ENCODE results near the gene PAN3. TPM values are rescaled to one million over a fixed set of nuclear protein-coding genes. Genes with fewer than 3 reads are reported as not detected.

PAN3 gene
- total RNA-seq, 1 donor from 2014 or later = 21.4 TPM

DNA sequence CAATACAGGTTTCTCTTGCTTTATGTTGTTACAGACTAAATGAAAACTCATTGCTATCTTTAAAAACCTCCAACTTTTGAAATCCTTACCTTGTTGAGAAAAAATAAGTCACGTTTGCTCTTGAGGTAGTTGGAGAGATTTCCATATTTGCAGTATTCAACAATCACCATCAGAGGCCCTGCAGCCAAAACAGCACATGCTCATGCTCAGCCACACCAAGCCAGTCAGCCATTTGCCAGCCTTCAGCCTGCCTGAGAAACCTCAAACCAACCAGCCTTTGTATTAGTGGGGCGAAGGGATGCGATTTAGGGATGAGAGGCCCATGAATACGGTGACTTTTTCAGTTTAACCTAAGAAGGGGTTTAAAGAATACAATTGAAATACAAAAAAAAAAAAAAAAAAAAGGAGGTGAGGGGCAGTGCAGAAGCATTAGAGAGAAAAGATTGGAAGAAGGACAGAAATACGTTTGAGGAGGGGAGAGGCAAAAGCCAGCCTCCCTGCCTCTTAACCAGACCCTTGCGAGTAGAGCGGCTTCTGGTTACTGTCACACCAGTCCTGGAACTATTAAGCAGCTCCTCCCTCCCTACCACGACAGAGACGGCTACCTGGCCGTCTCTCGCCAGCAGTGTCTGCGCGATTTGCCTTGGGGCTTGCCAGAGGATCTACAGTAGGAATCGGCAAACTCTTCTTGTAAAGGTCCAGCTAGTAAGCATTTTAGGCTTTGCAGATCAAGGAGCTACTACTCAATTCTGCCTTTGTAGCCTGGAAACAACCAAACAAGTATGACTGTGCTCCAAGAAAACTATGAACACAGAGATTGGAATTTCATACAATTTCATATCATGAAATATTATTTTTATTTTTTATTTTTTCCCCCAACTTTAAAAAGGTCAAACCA lies 189.3 kb downstream of the PAN3 start:
- DNase-seq (ENCODE audit: low read depth) = no peak
- TF ChIP-seq, protein P1, sequence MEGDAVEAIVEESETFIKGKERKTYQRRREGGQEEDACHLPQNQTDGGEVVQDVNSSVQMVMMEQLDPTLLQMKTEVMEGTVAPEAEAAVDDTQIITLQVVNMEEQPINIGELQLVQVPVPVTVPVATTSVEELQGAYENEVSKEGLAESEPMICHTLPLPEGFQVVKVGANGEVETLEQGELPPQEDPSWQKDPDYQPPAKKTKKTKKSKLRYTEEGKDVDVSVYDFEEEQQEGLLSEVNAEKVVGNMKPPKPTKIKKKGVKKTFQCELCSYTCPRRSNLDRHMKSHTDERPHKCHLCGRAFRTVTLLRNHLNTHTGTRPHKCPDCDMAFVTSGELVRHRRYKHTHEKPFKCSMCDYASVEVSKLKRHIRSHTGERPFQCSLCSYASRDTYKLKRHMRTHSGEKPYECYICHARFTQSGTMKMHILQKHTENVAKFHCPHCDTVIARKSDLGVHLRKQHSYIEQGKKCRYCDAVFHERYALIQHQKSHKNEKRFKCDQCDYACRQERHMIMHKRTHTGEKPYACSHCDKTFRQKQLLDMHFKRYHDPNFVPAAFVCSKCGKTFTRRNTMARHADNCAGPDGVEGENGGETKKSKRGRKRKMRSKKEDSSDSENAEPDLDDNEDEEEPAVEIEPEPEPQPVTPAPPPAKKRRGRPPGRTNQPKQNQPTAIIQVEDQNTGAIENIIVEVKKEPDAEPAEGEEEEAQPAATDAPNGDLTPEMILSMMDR (IDR thresholded peaks at IDR 0.05; ENCODE audit: insufficient read depth, low read length, poor library complexity, severe bottlenecking) = no peak
- Histone ChIP-seq H3K27me3 (ENCODE audit: control insufficient read depth, insufficient read depth, low read length) (no peaks in the 10 kb centered on the region), H3K36me3 (ENCODE audit: control insufficient read depth, insufficient read depth, low read length) (no peaks in the 10 kb centered on the region), H3K4me3 (ENCODE audit: low read depth, low read length) (no peak overlapping the region)

DNA sequence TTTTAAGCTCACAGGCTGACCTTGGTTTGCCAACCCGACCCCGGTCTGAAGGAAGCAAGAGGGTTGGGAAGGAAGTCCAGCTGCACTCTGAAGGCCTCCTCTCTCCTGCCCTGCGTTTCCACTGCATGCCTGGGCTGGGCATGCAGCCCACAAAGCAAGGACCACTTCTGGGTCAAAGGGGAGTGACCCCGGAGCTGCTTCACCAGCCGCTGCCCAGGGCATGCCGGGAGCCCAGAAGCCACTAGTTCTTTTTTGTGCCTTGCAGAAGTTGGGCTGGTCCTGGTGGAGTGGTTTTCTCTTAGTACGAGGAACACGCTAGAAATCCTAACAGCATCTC lies 189.9 kb downstream of the PAN3 start:
- no peak overlapping the region for H3K4me3 ChIP-seq (ENCODE audit: low read depth, low read length)
- TF ChIP-seq, protein P1 (IDR thresholded peaks at IDR 0.05; ENCODE audit: insufficient read depth, low read length, poor library complexity, severe bottlenecking) = no peak
- DNase-seq (ENCODE audit: low read depth) = no peak
- no peaks in the 10 kb centered on the region for H3K36me3 ChIP-seq (ENCODE audit: control insufficient read depth, insufficient read depth, low read length)
- no peaks in the 10 kb centered on the region for H3K27me3 ChIP-seq (ENCODE audit: control insufficient read depth, insufficient read depth, low read length)

DNA sequence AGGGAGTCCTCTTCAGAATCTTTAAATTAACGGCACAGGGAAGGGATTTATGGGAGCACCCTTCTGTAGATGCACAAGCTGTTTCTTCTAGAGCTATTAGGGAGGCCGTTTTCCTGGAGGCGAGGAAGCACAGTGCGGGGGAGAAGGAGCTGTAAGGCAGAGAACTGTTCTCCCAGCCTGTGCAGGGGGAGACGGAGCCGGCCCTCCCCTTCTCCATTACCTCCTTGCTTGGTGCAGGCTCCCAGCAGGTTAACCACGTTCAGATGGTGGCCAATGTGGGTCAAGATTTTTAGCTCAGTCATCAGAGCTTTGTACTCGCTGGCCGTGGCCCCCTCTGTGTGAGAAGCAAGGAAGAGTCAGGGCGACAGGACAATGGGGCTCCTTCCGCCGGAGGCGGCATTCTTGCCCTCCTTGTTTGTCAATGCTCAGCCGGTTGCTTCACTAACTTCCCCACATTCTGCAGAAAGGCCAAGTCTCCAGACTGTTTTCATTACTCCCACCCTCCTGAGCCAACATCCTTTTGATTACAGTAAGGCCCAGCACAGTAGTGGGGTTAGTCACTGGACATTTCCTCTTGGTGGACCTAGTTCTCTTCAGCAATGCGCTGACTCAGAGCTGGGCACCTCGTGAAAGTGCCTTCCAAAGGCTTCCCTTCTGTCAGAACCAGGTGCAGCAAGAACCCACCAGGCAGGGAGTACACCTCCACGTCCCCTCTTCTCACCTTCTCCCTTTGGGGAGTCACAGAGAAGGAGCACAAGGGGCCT lies 191.2 kb downstream of the PAN3 start:
- Histone ChIP-seq H3K36me3 (ENCODE audit: control insufficient read depth, insufficient read depth, low read length) (no peaks in the 10 kb centered on the region), H3K4me3 (ENCODE audit: low read depth, low read length) (no peak overlapping the region), H3K27me3 (ENCODE audit: control insufficient read depth, insufficient read depth, low read length) (no peaks in the 10 kb centered on the region)
- TF ChIP-seq, protein P1 (IDR thresholded peaks at IDR 0.05; ENCODE audit: insufficient read depth, low read length, poor library complexity, severe bottlenecking) = no peak
- DNase-seq (ENCODE audit: low read depth) = peak; percentile 26

DNA sequence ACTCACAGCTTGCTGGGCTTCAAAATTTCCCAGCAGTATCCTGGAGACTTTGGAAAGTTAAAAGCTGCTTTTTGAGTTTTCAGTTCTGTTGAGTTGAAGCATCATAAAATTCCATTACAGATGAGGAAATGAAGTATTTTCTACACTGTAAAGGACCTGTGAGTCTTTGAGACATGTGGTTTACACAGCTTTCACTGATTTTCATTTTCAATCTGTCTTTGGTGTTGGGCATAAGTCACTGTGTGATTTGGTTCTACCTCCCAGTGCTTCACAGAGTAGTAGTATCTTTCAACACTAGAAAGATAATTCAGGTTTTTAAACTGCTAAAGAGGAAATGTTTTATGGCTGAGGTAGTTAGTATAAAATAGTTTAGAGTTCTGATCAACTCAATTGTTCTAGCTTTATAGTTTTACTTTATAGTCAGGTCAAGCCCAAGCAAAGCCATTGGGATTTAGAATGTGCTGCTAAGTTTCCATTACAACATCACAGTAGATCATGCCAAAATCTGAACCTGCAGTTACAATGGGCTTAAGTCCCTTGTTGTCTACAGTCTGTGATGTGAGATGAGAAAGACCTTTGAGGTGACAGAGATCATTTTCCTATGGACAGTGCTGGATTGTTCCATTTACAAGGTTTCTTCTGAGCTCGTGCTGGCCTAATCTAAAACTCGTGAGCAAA lies 195.0 kb downstream of the PAN3 start:
- no peak for DNase-seq (ENCODE audit: low read depth)
- no peaks in the 10 kb centered on the region for H3K27me3 ChIP-seq (ENCODE audit: control insufficient read depth, insufficient read depth, low read length)
- H3K36me3 ChIP-seq (ENCODE audit: control insufficient read depth, insufficient read depth, low read length) = no peaks in the 10 kb centered on the region
- no peak overlapping the region for H3K4me3 ChIP-seq (ENCODE audit: low read depth, low read length)
- TF ChIP-seq, protein P1 (IDR thresholded peaks at IDR 0.05; ENCODE audit: insufficient read depth, low read length, poor library complexity, severe bottlenecking) = no peak

DNA sequence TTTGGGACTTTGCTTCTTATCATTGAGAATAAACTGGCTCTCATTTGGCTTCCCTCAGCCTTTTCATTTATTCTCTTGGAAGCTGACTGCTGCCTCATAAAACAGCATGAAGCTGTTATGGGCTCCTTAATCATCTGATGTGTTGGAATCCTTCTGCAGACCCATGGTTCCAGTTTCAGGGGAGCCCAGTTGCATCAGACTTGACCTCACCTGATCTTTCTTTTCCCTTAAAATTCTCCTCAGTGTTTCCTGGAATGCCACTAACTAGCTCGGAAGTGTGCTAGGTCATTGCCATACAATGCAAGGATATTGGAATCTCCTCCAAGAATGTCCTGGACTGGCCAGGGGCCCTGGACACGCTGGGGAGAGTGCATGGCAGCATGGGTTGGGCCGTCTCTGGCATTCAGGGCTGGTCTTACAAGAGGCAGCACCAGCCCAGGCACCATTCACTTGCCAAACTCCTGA lies 197.9 kb downstream of the PAN3 start:
- TF ChIP-seq, protein P1 (IDR thresholded peaks at IDR 0.05; ENCODE audit: insufficient read depth, low read length, poor library complexity, severe bottlenecking) = no peak
- Histone ChIP-seq H3K27me3 (ENCODE audit: control insufficient read depth, insufficient read depth, low read length) (no peaks in the 10 kb centered on the region), H3K4me3 (ENCODE audit: low read depth, low read length) (no peak overlapping the region), H3K36me3 (ENCODE audit: control insufficient read depth, insufficient read depth, low read length) (no peaks in the 10 kb centered on the region)
- DNase-seq (ENCODE audit: low read depth) = no peak

All from kidney epithelial cell (primary cell).